H1 (cell line): ENCODE results near the gene RHBDF1. TPM values are rescaled to one million over a fixed set of nuclear protein-coding genes. Genes with fewer than 3 reads are reported as not detected.

Source experiments
- CTCF ChIA-PET: fragments of 300-600 bp; sonication (Branson Sonifier 250); formaldehyde crosslinking; loops from one replicate; lab custom pipeline; 2021; ENCODE audit not compliant: partially characterized antibody; lab: Charles Lee
- POLR2A ChIA-PET: fragments of 300-600 bp; sonication (Branson Sonifier 250); formaldehyde crosslinking; loops from one replicate; lab custom pipeline; 2021; ENCODE audit warnings: inconsistent platforms; ENCODE audit not compliant: partially characterized antibody; lab: Charles Lee
- DNase-seq, 2 experiments: peaks; one replicate each; pipeline versions ENCODE4 v3.0.0 to v3.0.0-alpha.2; 2010 to 2022; ENCODE audit warnings: low spot score in 2 of 2, low read depth in 1 of 2, mixed read lengths in 1 of 2
- FAIRE-seq: peaks from 2 replicates; lab custom pipeline; 2011; peaks lifted over from hg19 to GRCh38; lab: Jason Lieb, UNC
- H2AFZ ChIP-seq: 2 replicates; pipeline ENCODE4 v1.8.1; 2012; ENCODE audit warnings: low read length, inconsistent platforms
- H2AK5ac ChIP-seq: 2 replicates; pipeline ENCODE4 v1.6.1; 2013; ENCODE audit warnings: low read depth, low read length
- H2BK120ac ChIP-seq: replicated peaks from 2 replicates; pipeline ENCODE3; 2013; ENCODE audit warnings: low read depth, low read length, inconsistent platforms
- H2BK12ac ChIP-seq: 2 replicates; pipeline ENCODE4 v1.6.1; 2013; ENCODE audit warnings: low read depth, low read length
- H2BK15ac ChIP-seq: 2 replicates; pipeline ENCODE4 v1.6.1; 2013; ENCODE audit warnings: low read length
- H2BK20ac ChIP-seq: 2 replicates; pipeline ENCODE4 v1.6.1; 2013; ENCODE audit warnings: low read length
- H2BK5ac ChIP-seq: 2 replicates; pipeline ENCODE4 v1.6.1; 2013; ENCODE audit warnings: low read depth, low read length
- H3K14ac ChIP-seq: 2 replicates; pipeline ENCODE4 v1.6.1; 2013; ENCODE audit warnings: inconsistent platforms; ENCODE audit not compliant: insufficient read length
- H3K18ac ChIP-seq: 2 replicates; pipeline ENCODE4 v1.6.1; 2013; ENCODE audit warnings: low read length; ENCODE audit errors: extremely low read depth
- H3K23ac ChIP-seq: 2 replicates; pipeline ENCODE4 v1.6.1; 2013; ENCODE audit warnings: inconsistent platforms; ENCODE audit not compliant: insufficient read length
- H3K23me2 ChIP-seq: 2 replicates; pipeline ENCODE4 v1.6.1; 2013; ENCODE audit warnings: low read depth, low read length
- H3K27ac ChIP-seq: 2 replicates; pipeline ENCODE4 v1.6.1; 2011; ENCODE audit warnings: low read depth, low read length, inconsistent platforms
- H3K27me3 ChIP-seq, 4 experiments: replicated peaks in 1 of 4; 1 replicate in 1 of 4; 2 replicates in 3 of 4; pipeline versions ENCODE4 v1.6.1 to v1.8.1; 2011 to 2013; ENCODE audit warnings: low read length in 3 of 4, mild to moderate bottlenecking in 3 of 4, inconsistent platforms in 2 of 4, mixed read lengths in 2 of 4, moderate library complexity in 1 of 4; ENCODE audit not compliant: control insufficient read depth in 3 of 4, insufficient read depth in 3 of 4; ENCODE audit errors: extremely low read depth in 1 of 4
- H3K36me3 ChIP-seq, 4 experiments: 2 replicates each; pipeline versions ENCODE4 v1.6.1 to v1.8.1; 2011 to 2013; ENCODE audit warnings: mild to moderate bottlenecking in 4 of 4, low read length in 3 of 4, moderate library complexity in 2 of 4, control low read depth in 1 of 4, inconsistent platforms in 1 of 4; ENCODE audit not compliant: insufficient read depth in 4 of 4, control insufficient read depth in 2 of 4
- H3K4ac ChIP-seq: replicated peaks from 2 replicates; pipeline ENCODE3; 2013; ENCODE audit warnings: low read length, low read depth, mixed read lengths, inconsistent platforms; ENCODE audit not compliant: insufficient read length
- H3K4me1 ChIP-seq, 4 experiments: replicated peaks in 1 of 4; 1 replicate in 1 of 4; 2 replicates in 3 of 4; pipeline versions ENCODE4 v1.6.1 to v1.8.1; 2011 to 2013; ENCODE audit warnings: low read length in 3 of 4, inconsistent platforms in 2 of 4, mixed read lengths in 1 of 4; ENCODE audit not compliant: insufficient read depth in 4 of 4, control insufficient read depth in 3 of 4
- H3K4me2 ChIP-seq, 2 experiments: 2 replicates each; pipeline versions ENCODE4 v1.6.1 to v1.8.1; 2011 to 2013; ENCODE audit warnings: low read depth in 2 of 2, low read length in 2 of 2, control low read depth in 1 of 2, inconsistent platforms in 1 of 2, mild to moderate bottlenecking in 1 of 2; ENCODE audit not compliant: insufficient read depth in 1 of 2
- H3K4me3 ChIP-seq, 4 experiments: fragments of 200-600, 300-600 bp in 1 of 4; sonication (generic), shearing (Covaris generic), sonication (Bioruptor Twin) in 1 of 4; 2 replicates each; pipeline versions ENCODE4 v1.5.1 to v1.8.1; 2011 to 2016; ENCODE audit warnings: low read length in 4 of 4, low read depth in 3 of 4, control low read depth in 2 of 4, inconsistent platforms in 2 of 4, mild to moderate bottlenecking in 2 of 4, mixed read lengths in 1 of 4, moderate library complexity in 1 of 4; ENCODE audit not compliant: insufficient read depth in 2 of 4; ENCODE audit errors: extremely low read depth in 1 of 4
- H3K56ac ChIP-seq: replicated peaks from 2 replicates; pipeline ENCODE3; 2013; ENCODE audit warnings: low read depth, mild to moderate bottlenecking, mixed read lengths, low read length, inconsistent platforms; ENCODE audit not compliant: insufficient read length
- H3K79me1 ChIP-seq: 2 replicates; pipeline ENCODE4 v1.6.1; 2013; ENCODE audit warnings: low read depth, low read length, control low read depth
- H3K79me2 ChIP-seq, 2 experiments: 2 replicates each; pipeline versions ENCODE4 v1.6.1 to v1.8.1; 2012 to 2013; ENCODE audit warnings: low read length in 2 of 2, mild to moderate bottlenecking in 2 of 2, inconsistent platforms in 1 of 2; ENCODE audit not compliant: insufficient read depth in 2 of 2, control insufficient read depth in 1 of 2
- H3K9ac ChIP-seq, 4 experiments: replicated peaks in 1 of 4; 1 replicate in 1 of 4; 2 replicates in 3 of 4; pipeline versions ENCODE4 v1.6.1 to v1.8.1; 2011 to 2013; ENCODE audit warnings: low read depth in 3 of 4, low read length in 3 of 4, control low read depth in 2 of 4, mild to moderate bottlenecking in 2 of 4, moderate library complexity in 2 of 4, inconsistent platforms in 1 of 4; ENCODE audit errors: extremely low read depth in 1 of 4
- H3K9me3 ChIP-seq, 2 experiments: 2 replicates each; pipeline versions ENCODE4 v1.6.1 to v1.8.1; 2012 to 2013; ENCODE audit warnings: mild to moderate bottlenecking in 2 of 2, moderate library complexity in 2 of 2, control low read depth in 1 of 2, inconsistent platforms in 1 of 2, low read depth in 1 of 2, low read length in 1 of 2, mixed read lengths in 1 of 2; ENCODE audit not compliant: insufficient read depth in 2 of 2
- H4K20me1 ChIP-seq, 2 experiments: replicated peaks in 1 of 2; 2 replicates each; pipeline versions ENCODE3 to v1.8.1; 2011 to 2013; ENCODE audit warnings: inconsistent platforms in 2 of 2, low read length in 2 of 2, mild to moderate bottlenecking in 1 of 2; ENCODE audit not compliant: insufficient read depth in 2 of 2, control insufficient read depth in 1 of 2
- H4K5ac ChIP-seq: 2 replicates; pipeline ENCODE4 v1.6.1; 2013; ENCODE audit warnings: low read length, low read depth, mixed read lengths, inconsistent platforms; ENCODE audit not compliant: insufficient read length
- H4K8ac ChIP-seq: 2 replicates; pipeline ENCODE4 v1.8.0; 2013; ENCODE audit warnings: mild to moderate bottlenecking, moderate library complexity, low read length, inconsistent platforms; ENCODE audit not compliant: insufficient read depth; ENCODE audit errors: extremely low read depth
- H4K91ac ChIP-seq: replicated peaks from 2 replicates; pipeline ENCODE3; 2013; ENCODE audit warnings: low read length, mixed read lengths, inconsistent platforms; ENCODE audit not compliant: insufficient read length
- BRCA1 ChIP-seq: IDR thresholded peaks from 2 replicates; pipeline ENCODE4 v1.6.1; 2012; ENCODE audit warnings: low read depth, low read length, improper control_type of control experiment
- CBX8 ChIP-seq: fragments of 300-800, 300-1000 bp; sonication (generic); IDR thresholded peaks from 2 replicates; pipeline ENCODE4 v1.7.1; 2016; ENCODE audit warnings: low read depth, low read length, borderline replicate concordance
- CEBPB ChIP-seq: IDR thresholded peaks from 2 replicates; pipeline ENCODE4 v1.6.1; 2012; ENCODE audit warnings: low read depth, low read length
- EGR1 ChIP-seq: IDR thresholded peaks from 2 replicates; pipeline ENCODE4 v1.6.1; 2011; ENCODE audit warnings: low read depth, low read length, borderline replicate concordance
- EP300 ChIP-seq, 2 experiments: IDR thresholded peaks; 1 replicate in 1 of 2; 2 replicates in 1 of 2; pipeline ENCODE4 v1.6.1; 2011 to 2012; ENCODE audit warnings: low read depth in 2 of 2, low read length in 2 of 2, mild to moderate bottlenecking in 2 of 2, borderline replicate concordance in 1 of 2, inconsistent platforms in 1 of 2, moderate library complexity in 1 of 2
- EZH2 ChIP-seq: fragments of 200-600 bp; sonication (generic); IDR thresholded peaks from 2 replicates; pipeline ENCODE4 v1.7.1; 2012; ENCODE audit warnings: low read depth, mild to moderate bottlenecking, moderate library complexity, low read length, inconsistent platforms; ENCODE audit not compliant: severe bottlenecking
- RBBP5 ChIP-seq: IDR thresholded peaks from 2 replicates; pipeline ENCODE4 v1.7.1; 2012; ENCODE audit warnings: low read depth, mild to moderate bottlenecking, inconsistent platforms, low read length, moderate library complexity, borderline replicate concordance
- TCF12 ChIP-seq: IDR thresholded peaks from 2 replicates; pipeline ENCODE4 v1.6.1; 2011; ENCODE audit warnings: low read depth, mild to moderate bottlenecking, low read length
- WGBS, 2 experiments: shearing (Covaris generic) in 1 of 2; methylation state at CpG; one replicate each; pipeline versions ENCODE4 v1.1.6 to v1.1.7; 2013 to 2015; ENCODE audit warnings: low lambda C conversion rate in 2 of 2, mixed read lengths in 2 of 2, inconsistent platforms in 1 of 2, low coverage in 1 of 2, missing lambda C conversion rate in 1 of 2; ENCODE audit not compliant: insufficient replicate concordance in 2 of 2, insufficient coverage in 1 of 2, insufficient read length in 1 of 2; ENCODE audit errors: extremely low coverage in 1 of 2, missing lambda C conversion rate in 1 of 2; 5-methylcytosine and 5-hydroxymethylcytosine counted together
- polyA plus RNA-seq, 7 experiments: library from polyadenylated mRNA; depleted of rRNA in 3 of 7; stranded (reverse) in 5 of 7; unstranded in 2 of 7; fragments of >200 nt in 5 of 7; fragments of 200-250 nt in 2 of 7; gene quantifications; 1 replicate in 5 of 7; 2 replicates in 1 of 7; 4 replicates in 1 of 7; pipeline versions ENCODE4 v1.2.1 to v1.2.3, GENCODE V29; 2011 to 2013; ENCODE audit warnings: missing spikeins in 2 of 7, mixed read lengths in 2 of 7
- total RNA-seq: library from RNA; stranded (reverse); fragmentation: NEBNext Ultra II Directional; extraction: Animal tissue kit (Norgen Biotek cat#: 25700); gene quantifications from 2 replicates; pipeline ENCODE4 v1.2.1, GENCODE V29; 2021

The RHBDF1 gene
- total and polyA plus RNA-seq, 2 of the 8 experiments (the other 6 are each of a cell fraction or from before 2014, with no cell fraction given): 37.4 to 51.6 TPM

GRCh38 chr16:57711-58110 lies 14.7 kb downstream of the RHBDF1 start:
- H3K56ac ChIP-seq: no peak overlapping the region
- no peak for DNase-seq
- H3K9me3 ChIP-seq: no peaks in the 10 kb centered on the region
- peaks cover 0 to 5% of the 10 kb centered on the region in 2 experiments; a peak in 2 of 4 replicates for H3K79me2 ChIP-seq
- H2AK5ac ChIP-seq: no peak overlapping the region
- FAIRE-seq: no peak
- H2BK5ac ChIP-seq: no peak overlapping the region
- H3K18ac ChIP-seq: no peak overlapping the region
- H3K9ac ChIP-seq: no peak overlapping the region
- H3K27me3 ChIP-seq: no peaks in the 10 kb centered on the region
- peaks cover 5% of the 10 kb centered on the region; the same call in 1 of the 2 replicates for H3K23me2 ChIP-seq
- H3K4me1 ChIP-seq: no peaks in the 10 kb centered on the region
- no peak overlapping the region for H2BK15ac ChIP-seq
- H3K14ac ChIP-seq: no peak overlapping the region
- no peak overlapping the region for H3K4ac ChIP-seq
- no peak overlapping the region for H2AFZ ChIP-seq
- no peak overlapping the region for H3K27ac ChIP-seq
- no peak overlapping the region for H3K23ac ChIP-seq
- H2BK120ac ChIP-seq: no peak overlapping the region
- 90% methylated on average over 8 of the region's 8 CpGs; no CpG with 5 or more reads in 1 of the 2 experiments for WGBS, 2 experiments
- no peak overlapping the region for H2BK12ac ChIP-seq
- H3K79me1 ChIP-seq: no peaks in the 10 kb centered on the region; the same call in 1 of the 2 replicates
- H3K4me2 ChIP-seq: no peak overlapping the region
- H4K8ac ChIP-seq: no peak overlapping the region; the same call in 1 of the 2 replicates
- POLR2A ChIA-PET: interaction anchor here (0.9 to 2.6 kb wide), 4 partner anchors 9 to 39 kb away, joined by 3 to 14 read pairs (median 8); no protein-coding TSS in a partner anchor
- no peak overlapping the region for H2BK20ac ChIP-seq
- no peak overlapping the region for H4K91ac ChIP-seq
- no peak overlapping the region for H4K5ac ChIP-seq
- H4K20me1 ChIP-seq: peaks cover 2 to 8% of the 10 kb centered on the region in 2 experiments
- no peak overlapping the region for H3K4me3 ChIP-seq
- CTCF ChIA-PET: interaction anchor here (1.1 to 21.2 kb wide), 4 partner anchors 8 to 294 kb away, joined by 3 to 856 read pairs (median 8); partner anchors contain the start of gene MPG
- H3K36me3 ChIP-seq: peaks cover 18 to 50% (median 38%) of the 10 kb centered on the region in 4 experiments
- no peak for TF ChIP-seq RBBP5
- TF ChIP-seq BRCA1: no peak
- no peak for TF ChIP-seq CEBPB
- TF ChIP-seq CBX8: no peak
- no peak for TF ChIP-seq EGR1
- no peak for TF ChIP-seq EZH2
- TF ChIP-seq EP300 (IDR thresholded peaks at IDR 0.05; ENCODE audit: borderline replicate concordance in 1 of 2, low read depth in 2 of 2, low read length in 2 of 2): no peak
- no peak for TF ChIP-seq TCF12
